Measurements from ENCODE around the gene WASHC1.
"Not testable (repeated sequence)": the region's sequence is repeated elsewhere in the genome, so short reads cannot be mapped to it uniquely, and the experiment has no call there.

The WASHC1 gene

GRCh38 chr9:14129-14809 is 15.0 kb downstream of the WASHC1 start:
- DNase-seq = not testable (repeated sequence)

- DNase-seq = not testable (repeated sequence)
These were observed 18.1 kb downstream of the WASHC1 start for GRCh38 chr9:11206-11605.

GRCh38 chr9:10653-11053 is 18.6 kb downstream of the WASHC1 start:
- not testable (repeated sequence) for DNase-seq

GRCh38 chr9:10207-10606 is 19.0 kb downstream of the WASHC1 start:
- DNase-seq = not testable (repeated sequence)

All from NCI-H526 (cell line).